HK-2 (cell line): ENCODE measurements around the gene ANKMY2.
"Not testable (repeated sequence)": the region's sequence is repeated elsewhere in the genome, so short reads cannot be mapped to it uniquely, and the experiment has no call there.

Experiments used
- DNase-seq: peaks from one replicate; pipeline ENCODE4 v3.0.0-alpha.2; 2018; ENCODE audit not compliant: unreplicated experiment

ANKMY2 gene

DNA sequence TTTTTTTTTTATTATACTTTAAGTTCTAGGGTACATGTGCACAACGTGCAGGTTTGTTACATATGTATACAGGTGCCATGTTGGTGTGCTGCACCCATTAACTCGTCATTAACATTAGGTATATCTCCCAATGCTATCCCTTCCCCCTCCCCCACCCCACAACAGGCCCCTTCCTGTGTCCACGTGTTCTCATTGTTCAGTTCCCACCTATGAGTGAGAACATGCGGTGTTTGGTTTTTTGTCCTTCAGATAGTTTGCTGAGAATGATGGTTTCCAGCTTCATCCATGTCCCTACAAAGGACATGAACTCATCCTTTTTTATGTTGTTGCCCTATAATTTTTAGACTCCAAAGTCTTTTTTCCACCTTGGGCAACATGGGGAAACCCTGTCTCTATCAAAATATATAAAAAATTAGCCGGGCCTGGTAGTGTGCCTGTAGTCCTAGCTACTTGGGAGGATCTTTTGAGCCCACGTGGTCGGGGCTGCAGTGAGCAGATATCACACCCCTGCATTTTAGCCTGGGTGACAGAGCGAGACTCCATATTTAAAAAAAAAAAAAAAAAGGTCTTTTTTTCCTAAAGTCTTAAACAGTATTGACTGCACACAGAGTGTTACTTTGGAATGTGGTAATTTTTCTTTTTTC lies 14.4 kb upstream of the ANKMY2 start:
- DNase-seq = not testable (repeated sequence)

DNA sequence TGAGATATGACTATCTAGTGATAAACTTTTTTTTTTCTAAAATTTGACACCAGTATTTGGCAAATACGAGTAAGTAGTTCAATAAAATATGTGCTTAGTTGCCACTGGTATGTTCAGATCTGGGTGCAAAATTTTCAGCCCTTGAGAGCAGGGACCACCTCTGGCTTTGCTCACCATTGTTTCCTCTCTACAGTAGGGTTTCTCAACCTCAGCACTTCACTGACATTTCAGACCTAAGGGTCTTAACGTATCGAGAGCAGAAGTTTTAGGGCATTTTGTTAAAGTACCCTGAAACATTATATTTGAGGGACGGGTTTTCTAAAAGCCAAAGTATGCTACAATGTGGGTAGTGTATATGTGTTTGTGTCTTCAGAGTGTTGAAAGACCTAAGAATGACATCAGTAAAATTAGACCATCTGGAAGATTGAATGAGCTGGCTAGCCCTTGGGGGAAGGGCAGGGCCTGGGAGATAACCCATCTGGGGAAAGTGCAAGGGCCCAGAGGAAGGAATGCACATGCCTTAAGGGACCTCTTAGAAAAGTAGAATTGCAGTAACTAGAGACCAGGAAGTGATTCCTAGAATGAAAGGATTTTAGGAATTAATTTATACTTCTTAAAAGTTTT lies 12.2 kb upstream of the ANKMY2 start:
- peak; percentile 33 for DNase-seq

DNA sequence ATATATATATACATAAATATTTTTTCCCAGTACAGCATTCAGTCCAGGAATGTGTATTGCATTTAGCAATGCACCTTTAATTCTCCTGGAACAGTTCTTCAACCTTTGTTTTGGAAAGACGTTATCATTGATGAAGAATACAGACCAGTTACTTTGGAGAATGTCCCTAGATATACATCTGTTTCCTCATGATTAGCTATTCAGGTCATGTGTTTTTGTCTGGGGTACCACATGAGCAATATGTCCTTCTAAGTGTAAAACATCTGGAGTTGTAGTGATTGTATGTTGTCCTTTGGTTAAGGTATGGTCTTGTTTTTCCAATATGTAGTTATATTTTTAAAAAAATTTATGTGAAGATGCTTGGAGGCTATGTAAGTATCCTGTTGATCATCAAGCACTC lies 10.6 kb upstream of the ANKMY2 start:
- DNase-seq = no peak

DNA sequence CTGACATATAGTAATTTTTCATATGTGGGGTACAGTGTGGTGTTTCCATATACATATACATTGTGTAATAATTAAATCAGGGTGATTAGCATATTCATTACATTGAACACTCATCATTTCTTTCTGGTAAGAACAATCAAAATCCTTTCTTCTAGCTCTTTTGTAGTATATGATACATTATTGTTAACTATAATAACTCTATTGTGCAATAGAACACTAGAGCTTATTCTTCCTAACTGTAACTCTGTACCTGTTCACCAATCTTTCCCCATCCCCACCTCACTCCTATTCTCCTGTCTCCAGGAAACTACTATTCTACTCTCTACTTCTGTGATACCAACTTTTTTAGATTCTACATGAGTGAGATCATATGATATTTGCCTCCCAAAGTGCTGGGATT lies 9.8 kb upstream of the ANKMY2 start:
- no peak for DNase-seq

DNA sequence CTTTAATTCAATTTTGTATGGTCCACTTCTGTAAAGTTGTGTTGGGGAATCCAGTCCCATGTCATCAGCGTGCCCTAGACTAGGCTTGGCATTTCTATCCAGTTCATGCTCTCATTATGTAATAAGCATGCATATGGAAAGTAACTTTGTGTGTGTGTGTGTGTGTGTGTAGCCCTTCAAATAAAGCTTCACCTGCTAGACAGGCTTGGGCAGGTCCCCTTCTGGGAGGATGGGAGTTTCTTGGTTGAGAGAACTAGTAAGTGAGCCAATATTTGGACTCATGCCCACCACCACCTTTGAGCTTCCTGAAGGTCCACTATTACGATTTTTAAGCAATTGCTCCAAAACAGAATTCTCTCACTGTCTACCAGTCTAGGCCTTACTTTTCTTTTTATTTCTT lies 7.3 kb upstream of the ANKMY2 start:
- DNase-seq = no peak

DNA sequence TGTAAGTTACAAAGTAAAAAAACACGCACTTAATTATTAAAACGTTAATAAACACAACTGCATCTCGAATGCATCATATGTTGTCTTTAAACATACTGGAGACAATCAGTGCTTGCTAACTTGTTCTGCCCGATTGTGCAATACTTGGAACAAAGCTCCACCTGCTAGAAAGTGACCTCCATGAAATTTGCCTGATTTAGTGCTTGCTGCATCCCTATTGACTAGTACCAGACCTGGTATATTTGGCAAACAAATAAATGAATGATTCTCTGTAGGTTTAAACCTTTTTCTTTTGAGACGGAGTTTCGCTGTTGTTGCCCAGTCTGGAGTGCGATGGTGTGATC lies 6.7 kb upstream of the ANKMY2 start:
- DNase-seq = no peak

DNA sequence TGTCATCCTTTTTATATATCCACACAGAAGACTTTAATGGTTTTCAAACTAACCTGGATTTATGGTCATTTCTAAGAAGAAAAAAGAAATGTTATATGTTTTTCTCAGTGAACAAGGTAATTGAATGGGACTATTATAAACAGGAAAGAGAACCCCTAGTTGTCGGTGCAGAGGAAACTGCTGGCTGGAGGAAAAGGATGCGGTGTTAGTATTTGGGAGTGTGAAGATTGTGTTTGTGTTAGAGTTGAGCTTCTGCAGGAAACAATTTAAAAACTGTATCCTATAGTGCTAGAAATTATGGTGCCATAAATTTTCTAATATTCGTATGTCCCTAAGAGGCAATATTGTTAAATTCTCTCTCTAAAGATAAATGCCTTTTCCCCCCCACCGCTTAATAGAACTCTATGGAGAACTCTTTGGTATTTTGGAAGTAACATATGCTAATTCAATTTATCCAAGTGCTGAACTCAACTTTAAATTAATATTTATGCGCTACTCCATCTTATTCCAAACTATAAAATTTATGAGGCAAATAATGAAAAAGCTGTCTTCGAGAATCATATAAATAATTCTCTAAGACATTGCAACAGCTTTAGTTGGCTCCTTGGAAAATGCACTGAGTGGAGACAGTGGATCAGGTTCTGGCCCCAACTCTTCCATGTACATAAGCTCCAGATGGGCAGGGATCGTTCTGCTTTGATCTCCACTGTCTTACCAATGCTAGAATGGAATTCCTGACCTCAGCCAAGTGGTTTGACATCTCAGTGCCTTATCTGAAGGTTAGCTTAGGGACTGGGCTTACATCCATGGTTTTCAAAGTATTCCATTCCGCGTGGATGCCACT lies 6.1 kb upstream of the ANKMY2 start:
- DNase-seq = no peak

DNA sequence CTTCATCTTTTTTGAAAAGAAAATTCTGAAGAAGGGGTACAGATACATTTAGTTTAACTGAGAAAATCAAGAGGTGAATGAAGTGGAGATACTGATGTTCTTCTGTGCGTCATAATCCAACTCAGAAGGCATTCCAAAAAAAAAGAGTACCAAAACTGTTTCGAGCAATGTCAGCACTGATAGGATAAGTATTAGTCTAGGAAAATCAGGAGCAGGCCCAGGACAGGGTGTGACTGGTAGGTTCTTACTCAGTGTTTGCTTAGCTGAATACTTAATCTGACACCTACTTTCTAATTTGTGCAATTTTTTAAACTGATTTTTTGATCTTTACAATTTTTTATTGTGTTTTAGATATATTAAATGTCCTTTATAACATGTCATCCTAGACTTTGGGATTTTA lies 4.7 kb upstream of the ANKMY2 start:
- no peak for DNase-seq

DNA sequence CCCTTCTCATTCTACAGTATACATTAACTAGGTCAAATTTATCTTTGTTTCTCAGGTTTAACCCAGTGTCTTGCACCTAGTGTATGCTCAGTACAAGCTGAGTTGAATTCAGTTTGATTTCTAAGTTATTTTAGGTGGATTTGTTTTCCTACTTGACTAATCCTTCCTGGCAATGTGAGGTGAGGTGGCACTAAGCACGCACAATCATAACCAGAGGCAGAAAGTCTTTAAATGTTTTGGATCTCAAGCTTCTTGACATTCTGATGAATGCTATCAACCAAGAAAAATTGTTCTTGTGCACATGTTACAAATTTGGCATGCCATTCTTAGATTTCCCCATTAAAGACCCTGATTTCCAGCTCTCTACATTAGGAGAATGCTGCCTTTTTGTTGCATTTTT lies 3.6 kb upstream of the ANKMY2 start:
- DNase-seq = no peak

DNA sequence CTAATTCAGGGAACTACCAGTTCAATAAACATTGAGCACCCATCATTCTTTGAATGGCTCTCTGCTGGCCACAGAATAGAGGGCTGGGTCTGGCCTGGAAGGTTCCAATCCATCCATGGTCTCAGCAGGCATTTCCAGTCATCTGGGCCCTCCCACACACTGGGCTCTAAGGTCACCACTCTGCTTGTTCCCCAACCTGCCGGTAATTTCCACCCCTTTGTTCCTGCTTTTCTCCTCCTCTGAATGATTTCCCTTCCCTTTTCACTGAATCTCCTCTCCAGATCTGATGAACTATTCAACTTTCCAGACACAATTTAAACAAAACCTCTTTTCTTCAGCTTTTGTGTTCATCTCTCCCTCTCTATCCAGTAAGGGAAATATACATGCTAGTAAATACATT lies 3.0 kb upstream of the ANKMY2 start:
- DNase-seq = no peak

DNA sequence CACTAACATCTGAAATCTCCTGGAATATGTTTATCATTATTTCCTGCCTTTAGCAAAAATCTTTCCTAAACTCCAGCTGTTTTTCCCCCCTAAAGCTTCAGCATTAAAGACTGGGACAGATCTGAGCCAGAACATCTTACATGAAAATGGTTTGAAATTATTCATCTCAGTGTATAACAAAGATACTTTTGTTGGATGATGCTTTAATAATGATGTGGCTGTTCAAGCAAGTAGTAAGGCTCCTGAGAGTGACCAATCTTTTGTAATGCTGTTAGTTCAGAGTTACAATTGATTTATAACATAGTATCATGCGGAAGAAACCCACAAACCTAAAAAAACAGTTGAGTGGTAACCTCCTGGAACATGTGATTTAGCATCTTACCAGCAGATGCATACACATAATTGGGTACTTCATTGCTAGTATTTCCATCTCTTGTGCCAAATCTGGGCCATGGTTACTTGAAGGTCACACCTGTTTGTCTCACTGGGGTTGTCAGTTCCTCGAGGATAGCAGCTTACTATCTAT lies 1.9 kb upstream of the ANKMY2 start:
- no peak for DNase-seq

DNA sequence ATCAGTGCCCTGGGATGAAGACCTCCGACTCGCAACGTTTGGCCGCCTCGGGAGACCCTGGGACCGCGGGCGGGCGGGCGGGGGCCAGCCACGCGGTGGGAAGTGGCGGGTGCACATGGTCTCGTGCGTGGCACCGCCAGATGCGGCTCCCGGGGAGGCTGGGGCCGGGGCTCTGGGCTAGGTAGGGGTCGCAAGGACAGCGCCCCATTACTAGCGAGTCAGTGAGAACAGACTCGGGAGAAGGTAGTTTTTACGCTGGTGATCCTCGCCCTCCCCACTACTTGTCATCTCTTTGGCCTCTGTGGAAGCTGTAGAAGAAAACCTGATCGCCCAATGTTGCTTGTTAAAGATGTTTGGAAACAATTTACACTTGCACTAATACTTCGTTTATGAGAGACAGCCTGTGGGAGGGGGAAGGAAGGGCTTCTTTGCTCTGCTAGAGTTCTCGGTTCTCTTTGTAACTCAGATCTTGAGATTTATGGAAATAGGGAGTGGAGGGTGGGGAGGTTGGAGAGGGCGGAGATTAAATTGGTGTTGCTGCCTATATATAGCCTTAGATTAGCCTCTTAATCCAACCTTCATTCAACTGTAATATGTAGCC lies 1.0 kb upstream of the ANKMY2 start:
- DNase-seq = no peak

DNA sequence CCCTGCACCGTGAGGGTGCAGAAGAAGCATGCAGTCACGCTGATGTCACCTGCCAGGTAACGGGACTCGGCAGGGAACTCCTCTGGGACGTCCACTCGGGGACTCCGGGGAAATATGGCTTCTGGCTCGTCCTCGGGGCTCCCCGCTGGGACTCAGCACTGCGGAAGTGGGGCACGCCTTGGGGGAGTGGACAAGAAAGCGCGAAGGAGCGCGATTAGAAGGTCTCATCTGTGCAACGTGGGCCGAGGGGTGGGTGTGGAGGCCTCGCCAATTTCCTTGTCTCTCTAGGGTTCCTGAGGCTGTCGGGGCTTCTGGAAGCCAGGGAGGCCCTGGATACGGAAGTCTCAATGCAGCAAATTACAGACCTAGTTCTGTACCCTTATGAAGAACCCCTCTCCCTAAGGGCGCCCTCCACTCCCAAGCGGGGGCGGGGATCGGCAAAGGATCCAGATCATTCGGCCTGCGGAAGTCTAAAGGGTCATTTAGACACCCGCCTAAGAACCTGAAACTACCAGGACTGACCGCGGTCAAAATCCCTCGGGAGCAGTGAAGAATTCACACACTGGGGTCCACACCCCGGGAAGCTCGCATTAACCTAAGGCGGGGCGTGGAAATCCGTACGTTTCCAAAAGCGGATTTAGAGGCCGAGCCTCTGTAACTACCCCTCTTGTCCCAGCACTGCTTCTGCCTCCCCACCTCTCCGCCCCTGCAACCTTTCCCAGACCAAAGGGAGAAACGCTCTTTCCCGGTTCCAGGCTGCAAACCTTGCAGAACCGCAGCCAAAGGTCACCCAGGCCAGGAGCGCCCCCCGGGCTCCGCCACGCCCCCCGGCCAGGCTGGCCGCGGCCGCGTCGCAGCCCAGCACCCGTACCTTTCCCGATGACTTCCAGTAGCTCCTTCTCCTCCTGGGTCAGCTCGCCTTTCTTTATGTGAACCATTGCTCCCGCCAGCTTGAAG lies 640 bp downstream of the ANKMY2 start:
- DNase-seq = peak; percentile 67

DNA sequence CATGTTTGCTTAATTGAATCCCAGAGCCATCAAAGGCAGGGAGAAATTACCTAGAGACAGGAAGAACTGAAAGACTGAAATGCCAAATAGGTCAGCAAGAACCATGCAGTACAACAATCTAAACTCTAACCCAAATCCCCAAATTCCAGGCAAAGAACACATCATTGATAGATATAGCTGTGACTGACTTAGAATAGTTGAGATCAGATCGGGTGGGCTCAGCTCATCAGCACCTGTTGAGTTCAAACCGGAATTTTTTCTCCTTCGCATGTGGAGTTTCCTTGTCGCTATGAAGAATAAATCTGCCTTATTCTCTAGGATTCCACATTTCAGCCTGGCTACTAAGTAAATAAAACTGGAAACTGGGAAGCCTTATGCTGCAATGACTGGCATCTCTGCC lies 1.4 kb downstream of the ANKMY2 start:
- DNase-seq = no peak

DNA sequence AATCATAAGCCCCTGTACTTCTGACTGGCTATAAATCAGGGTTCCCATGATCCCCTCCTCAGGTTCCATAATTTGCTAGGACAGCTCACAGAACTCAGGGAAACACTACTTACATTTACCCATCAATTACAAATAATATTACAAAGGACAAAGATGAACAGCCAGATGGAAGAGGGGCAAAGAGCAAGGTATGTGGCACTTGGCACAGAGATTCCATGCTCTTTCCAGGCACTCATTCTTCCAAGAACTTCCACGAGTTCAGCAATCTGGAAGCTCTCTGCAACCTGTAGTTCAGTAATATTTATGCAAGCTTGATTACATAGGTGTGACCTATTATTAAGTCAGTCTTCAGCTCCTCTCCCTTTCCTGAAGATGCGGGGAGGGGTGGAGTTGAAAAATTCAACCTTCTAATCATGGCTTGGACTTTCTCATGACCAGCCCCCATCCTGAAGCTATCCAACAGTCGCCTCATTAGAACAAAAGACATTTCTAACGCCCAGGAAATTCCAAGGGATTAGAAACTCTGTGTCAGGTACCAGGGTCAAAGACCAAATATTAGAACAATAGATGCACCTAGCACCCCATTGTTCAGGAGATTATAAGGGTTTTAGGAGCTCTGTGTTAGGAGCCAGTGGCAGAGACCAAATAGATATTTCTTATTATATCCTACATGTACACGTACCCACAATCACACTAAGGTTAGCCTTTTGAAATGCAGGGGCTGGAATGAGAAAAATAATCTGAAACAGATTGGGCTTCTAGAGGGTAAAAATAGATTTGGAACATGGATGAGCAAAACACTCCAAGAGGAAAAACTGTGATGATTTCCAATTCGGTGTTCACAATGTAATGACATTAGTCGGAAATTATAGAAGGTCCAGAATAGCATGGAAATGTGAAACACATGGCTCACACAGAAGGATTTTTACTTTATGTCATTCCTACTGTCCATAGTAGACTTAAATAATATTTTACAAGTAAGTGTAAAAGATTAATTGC lies 7.0 kb downstream of the ANKMY2 start:
- no peak for DNase-seq

DNA sequence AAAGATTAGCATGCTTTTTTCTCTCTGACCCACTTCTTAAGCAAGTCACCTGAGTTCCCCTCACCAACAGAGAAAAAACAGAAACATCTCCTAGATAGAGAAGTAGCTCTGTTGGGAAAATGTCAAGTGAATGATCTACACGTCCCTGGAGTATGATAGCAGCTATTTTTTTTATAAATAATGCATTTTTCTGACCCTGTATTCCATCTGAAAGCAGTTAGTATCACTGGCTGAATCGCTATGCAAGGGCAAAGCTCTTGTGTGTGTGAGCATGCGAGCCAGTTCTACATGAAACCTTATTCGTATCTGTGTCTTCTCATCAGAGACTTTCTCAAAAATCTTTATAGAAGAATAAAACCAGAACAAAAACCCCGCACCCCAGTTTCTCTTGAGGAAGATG lies 8.2 kb downstream of the ANKMY2 start:
- no peak for DNase-seq

DNA sequence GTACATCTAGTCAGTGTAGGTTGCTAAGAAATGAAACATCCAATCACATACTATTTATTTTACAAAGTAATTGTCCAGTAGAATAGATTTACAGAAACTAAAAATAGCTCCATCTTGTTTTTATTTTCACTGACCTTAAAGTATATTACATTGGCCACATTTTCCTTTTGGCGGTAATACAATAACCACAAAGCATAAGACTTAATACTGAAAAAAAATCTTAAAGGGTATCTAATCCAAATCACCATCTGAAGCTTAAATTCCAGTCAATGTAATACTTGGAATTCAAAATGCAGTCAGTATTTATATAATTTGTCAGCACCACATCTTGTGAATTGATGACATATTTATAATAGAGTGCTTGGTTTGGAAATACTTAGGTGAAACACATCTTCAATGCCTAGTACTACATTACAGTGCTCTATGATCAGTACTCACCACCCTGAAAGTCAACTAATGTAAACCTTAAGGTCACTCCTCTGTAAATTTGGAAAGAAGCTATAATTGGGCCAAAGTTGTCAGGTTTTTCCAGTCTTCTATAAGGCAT lies 8.9 kb downstream of the ANKMY2 start:
- DNase-seq = no peak

DNA sequence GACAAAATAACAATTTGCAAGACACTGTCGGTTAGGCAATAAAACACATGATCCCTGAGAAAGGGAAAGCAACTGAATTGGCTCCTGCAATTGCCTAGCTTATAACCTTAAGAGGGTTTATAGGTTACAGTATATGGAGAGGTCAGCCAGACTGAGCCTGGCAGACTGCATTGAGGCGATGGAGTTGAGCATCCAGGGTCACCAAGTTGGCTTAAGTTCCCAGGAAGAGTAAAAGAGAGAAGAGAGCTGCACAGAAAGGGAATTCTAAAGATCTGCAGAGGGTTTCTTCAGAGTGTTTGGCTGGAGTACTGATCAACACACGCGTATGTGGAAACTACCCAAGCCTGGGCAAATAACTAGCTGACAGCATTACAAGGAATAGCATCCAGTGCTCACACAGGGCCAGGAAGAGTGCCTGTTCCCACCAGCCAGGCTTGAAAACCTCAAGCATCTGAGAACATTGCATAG lies 11.2 kb downstream of the ANKMY2 start:
- DNase-seq = no peak

DNA sequence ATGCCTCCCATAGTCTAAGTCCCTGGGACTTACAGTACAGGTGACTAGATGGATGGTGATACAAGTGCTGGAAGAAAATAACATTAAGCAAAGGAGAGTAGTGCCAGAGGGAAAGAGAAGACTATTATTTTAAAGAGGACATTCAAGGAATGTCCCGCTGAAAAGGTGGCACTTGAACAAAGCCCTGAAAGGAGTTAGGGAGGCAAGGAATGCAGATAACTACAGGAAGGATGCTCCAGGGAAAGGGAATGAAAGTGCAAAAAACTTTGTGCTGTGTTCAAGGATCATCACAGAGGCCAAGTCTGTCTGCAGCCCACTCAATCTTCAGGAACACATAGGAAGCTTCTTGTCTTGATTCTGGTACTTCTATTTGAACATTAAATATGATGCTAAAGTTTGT lies 14.9 kb downstream of the ANKMY2 start:
- no peak for DNase-seq

DNA sequence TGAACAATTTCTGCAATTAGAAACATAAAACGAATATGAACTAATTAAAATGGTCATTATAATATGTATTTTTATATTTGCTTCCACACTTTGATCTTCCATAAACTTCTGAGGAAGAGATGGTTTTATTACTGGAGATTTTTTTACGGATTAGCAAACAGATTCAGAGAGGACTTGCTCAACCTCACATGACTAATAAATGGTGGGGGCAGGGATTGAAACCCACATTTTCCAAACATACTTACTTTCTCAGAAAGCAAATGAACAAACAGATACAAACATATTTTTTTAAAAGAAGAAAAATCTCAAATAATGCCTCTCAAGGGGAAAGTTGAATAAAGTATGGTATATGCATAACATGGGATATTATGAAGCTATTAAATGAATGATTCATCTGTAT lies 18.3 kb downstream of the ANKMY2 start:
- DNase-seq = no peak
